Ovary (tissue), 3 donors: ENCODE measurements around the gene ACAP2.

Source experiments
- EP300 ChIP-seq: sonication (generic); formaldehyde crosslinking; IDR thresholded peaks from one replicate; pipeline ENCODE4 v1.6.1; 2017; ENCODE audit warnings: antibody characterized with exemption
- POLR2A ChIP-seq: fragments of 450-650 bp; IDR thresholded peaks from one replicate; pipeline ENCODE4 v1.6.1; 2017; ENCODE audit warnings: antibody characterized with exemption, mild to moderate bottlenecking, moderate library complexity
- TF ChIP-seq, protein P1 (sequence below), 3 donors: fragments of 450-650 bp in 2 of 3; fragments of 200-600 bp in 1 of 3; IDR thresholded peaks; one replicate each; pipeline versions ENCODE4 v1.5.1 to v1.8.0; 2016 to 2022; ENCODE audit warnings: antibody characterized with exemption in 3 of 3, mild to moderate bottlenecking in 1 of 3
- donor health status: DM: no; HTN: no; CAD: no.

DNA sequence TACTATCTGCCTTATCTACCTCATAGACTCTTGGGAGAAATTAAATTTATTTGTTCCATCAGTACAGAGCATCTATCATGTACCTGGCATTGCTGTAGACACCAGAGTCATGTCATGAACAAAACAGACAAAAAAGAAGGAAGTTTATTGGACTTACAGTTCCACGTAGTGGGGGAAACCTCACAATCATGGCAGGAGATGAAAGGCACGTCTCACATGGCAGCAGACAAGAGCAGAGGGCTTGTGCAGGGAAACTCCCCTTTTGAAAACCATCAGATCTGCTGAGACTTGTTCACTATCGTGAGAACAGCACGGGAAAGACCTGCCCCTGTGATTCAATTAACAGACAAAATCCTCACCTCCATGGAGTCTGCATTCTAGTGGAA lies 25.6 kb upstream of the ACAP2 start:
- TF ChIP-seq, protein P1, sequence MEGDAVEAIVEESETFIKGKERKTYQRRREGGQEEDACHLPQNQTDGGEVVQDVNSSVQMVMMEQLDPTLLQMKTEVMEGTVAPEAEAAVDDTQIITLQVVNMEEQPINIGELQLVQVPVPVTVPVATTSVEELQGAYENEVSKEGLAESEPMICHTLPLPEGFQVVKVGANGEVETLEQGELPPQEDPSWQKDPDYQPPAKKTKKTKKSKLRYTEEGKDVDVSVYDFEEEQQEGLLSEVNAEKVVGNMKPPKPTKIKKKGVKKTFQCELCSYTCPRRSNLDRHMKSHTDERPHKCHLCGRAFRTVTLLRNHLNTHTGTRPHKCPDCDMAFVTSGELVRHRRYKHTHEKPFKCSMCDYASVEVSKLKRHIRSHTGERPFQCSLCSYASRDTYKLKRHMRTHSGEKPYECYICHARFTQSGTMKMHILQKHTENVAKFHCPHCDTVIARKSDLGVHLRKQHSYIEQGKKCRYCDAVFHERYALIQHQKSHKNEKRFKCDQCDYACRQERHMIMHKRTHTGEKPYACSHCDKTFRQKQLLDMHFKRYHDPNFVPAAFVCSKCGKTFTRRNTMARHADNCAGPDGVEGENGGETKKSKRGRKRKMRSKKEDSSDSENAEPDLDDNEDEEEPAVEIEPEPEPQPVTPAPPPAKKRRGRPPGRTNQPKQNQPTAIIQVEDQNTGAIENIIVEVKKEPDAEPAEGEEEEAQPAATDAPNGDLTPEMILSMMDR (IDR thresholded peaks at IDR 0.05), result no peak
- no peak for TF ChIP-seq EP300
- no peak for TF ChIP-seq POLR2A
